Transverse colon (tissue), 4 donors: ENCODE measurements around the gene ANXA2R. TPM values are rescaled to one million over a fixed set of nuclear protein-coding genes. Genes with fewer than 3 reads are reported as not detected.
"Not testable (repeated sequence)": the region's sequence is repeated elsewhere in the genome, so short reads cannot be mapped to it uniquely, and the experiment has no call there.

ENCODE experiments used
- DNase-seq: peaks from one replicate; pipeline ENCODE4 v3.0.0-alpha.2; 2019
- H3K27ac ChIP-seq, 4 donors: fragments of 200-600 bp; sonication (generic); 2 replicates each; pipeline ENCODE4 v1.5.1; 2016 to 2018; ENCODE audit warnings: inconsistent platforms in 4 of 4
- H3K27me3 ChIP-seq: fragments of 200-600 bp; sonication (generic); 2 replicates; pipeline ENCODE4 v1.5.1; 2017; ENCODE audit warnings: inconsistent platforms
- H3K36me3 ChIP-seq, 4 donors: fragments of 200-600 bp; sonication (generic); 2 replicates each; pipeline ENCODE4 v1.5.1; 2017 to 2019; ENCODE audit warnings: inconsistent platforms in 4 of 4
- H3K4me1 ChIP-seq, 4 donors: fragments of 200-600 bp; sonication (generic); 2 replicates each; pipeline ENCODE4 v1.5.1; 2017 to 2020; ENCODE audit warnings: inconsistent platforms in 4 of 4
- H3K4me3 ChIP-seq, 4 donors: fragments of 200-600 bp; sonication (generic); 1 replicate in 1 of 4; 2 replicates in 3 of 4; pipeline versions ENCODE4 v1.5.1 to v1.6.1; 2017 to 2019; ENCODE audit warnings: inconsistent platforms in 4 of 4
- H3K9me3 ChIP-seq, 2 donors: fragments of 200-600 bp; sonication (generic); 2 replicates each; pipeline ENCODE4 v1.5.1; 2017 to 2019; ENCODE audit warnings: inconsistent platforms in 2 of 2
- CTCF ChIP-seq, 5 experiments: fragments of 200-600 bp in 3 of 5; fragments of 450-650 bp in 2 of 5; sonication (generic) in 3 of 5; IDR thresholded peaks; 1 replicate in 2 of 5; 2 replicates in 3 of 5; pipeline ENCODE4 v1.5.1; 2016 to 2017; ENCODE audit warnings: antibody characterized with exemption in 5 of 5, inconsistent platforms in 3 of 5, mild to moderate bottlenecking in 2 of 5, moderate library complexity in 1 of 5
- POLR2A ChIP-seq: fragments of 450-650 bp; IDR thresholded peaks from one replicate; pipeline ENCODE4 v1.6.1; 2016; ENCODE audit warnings: antibody characterized with exemption, mild to moderate bottlenecking, moderate library complexity
- POLR2AphosphoS5 ChIP-seq, 3 donors: sonication (generic); formaldehyde crosslinking; IDR thresholded peaks; one replicate each; pipeline ENCODE4 v1.6.1; 2016; ENCODE audit warnings: antibody characterized with exemption in 3 of 3
- WGBS, 2 donors: methylation state at CpG; one replicate each; pipeline ENCODE4 v1.1.5; 2018; ENCODE audit warnings: low coverage in 1 of 2; 5-methylcytosine and 5-hydroxymethylcytosine counted together
- in situ Hi-C, 4 donors: fragments of 200-750 bp; cut with MboI; loops; one replicate each; pipeline versions ENCODE4 v1.15.0 to v1.15.1; 2017; ENCODE audit warnings: low sequenced_read_pairs in 3 of 4, low pct_ligation_motif_present in 1 of 4, low pct_unique_long_range_greater_than_20kb in 1 of 4
- intact Hi-C: fragments of 100-400 bp; cut with DNase I; formaldehyde crosslinking; loops from one replicate; pipeline ENCODE4 v1.15.1; 2023; ENCODE audit warnings: low total_unique reads
- total RNA-seq, 4 donors: library from RNA; depleted of rRNA; stranded (reverse); fragments of >200 nt; gene quantifications; one replicate each; pipeline ENCODE4 v1.1.0, GENCODE V29; 2016

The ANXA2R gene
- total RNA-seq, 4 donors from 2014 or later, result 0.75 to 4.4 (median 2.0) TPM

GRCh38 chr5:43073597-43074546, 33.8 kb upstream of the ANXA2R start:
- H3K9me3 ChIP-seq, result no peaks in the 10 kb centered on the region
- 93 to 98% methylated on average over 11 to 12 of the region's 12 CpGs for WGBS, 2 donors
- no peaks in the 10 kb centered on the region for H3K27me3 ChIP-seq
- intact Hi-C loops, result no loop called here
- H3K36me3 ChIP-seq, result peaks cover 0 to 14% (median 5%) of the 10 kb centered on the region in 4 donors
- in situ Hi-C loops, result loop anchor here in 1 of 4 donors (25.0 kb wide), 1 partner anchor 413 kb away; the partner anchor contains the start of gene TMEM267
- TF ChIP-seq CTCF (IDR thresholded peaks at IDR 0.05) (peak; percentile 52 to 68 (median 60)), POLR2AphosphoS5 (IDR thresholded peaks at IDR 0.05) (no peak)
- H3K27ac ChIP-seq, result no peak overlapping the region
- peaks cover 4 to 15% (median 6%) of the 10 kb centered on the region in 4 donors for H3K4me1 ChIP-seq
- no peak overlapping the region for H3K4me3 ChIP-seq
- DNase-seq, result peak; percentile 37

GRCh38 chr5:43069401-43069720, 29.2 kb upstream of the ANXA2R start:
- intact Hi-C loops, result not testable (repeated sequence)
- WGBS, 2 donors, result 94 to 97% methylated on average over 3 of the region's 3 CpGs
- in situ Hi-C loops, result loop anchor here in 1 of 4 donors (25.0 kb wide), 1 partner anchor 418 kb away; the partner anchor contains the start of gene TMEM267

GRCh38 chr5:43068037-43068436, 27.9 kb upstream of the ANXA2R start:
- TF ChIP-seq POLR2A (no peak), POLR2AphosphoS5 (IDR thresholded peaks at IDR 0.05) (no peak)
- Histone ChIP-seq H3K9me3 (no peaks in the 10 kb centered on the region), H3K4me3 (peak overlapping the region in 3 of 4 donors; percentile 75 to 86 (median 76)), H3K36me3 (peaks cover 0 to 14% (median 5%) of the 10 kb centered on the region in 4 donors), H3K27me3 (no peaks in the 10 kb centered on the region), H3K27ac (peak overlapping the region; percentile 95 to 100 (median 98)), H3K4me1 (peaks cover 15 to 41% (median 26%) of the 10 kb centered on the region in 4 donors)
- no peak for DNase-seq
- 65 to 69% methylated on average over 2 of the region's 2 CpGs for WGBS, 2 donors
- in situ Hi-C loops, result loop anchor here in 1 of 4 donors (25.0 kb wide), 1 partner anchor 419 kb away; the partner anchor contains the start of gene TMEM267
- intact Hi-C loops, result no loop called here

More at GRCh38 chr5:43069401-43069720, 29.2 kb upstream of the ANXA2R start:
- H3K9me3 ChIP-seq, H3K27me3 ChIP-seq, DNase-seq, H3K4me3 ChIP-seq, H3K27ac ChIP-seq: not testable (repeated sequence)
- H3K36me3 ChIP-seq, result peaks cover 0 to 14% (median 5%) of the 10 kb centered on the region in 4 donors
- H3K4me1 ChIP-seq, result peaks cover 15 to 32% (median 24%) of the 10 kb centered on the region in 4 donors

GRCh38 chr5:43066799-43067741, 27.0 kb upstream of the ANXA2R start:
- DNase-seq, result peak; percentile 91
- Histone ChIP-seq H3K4me3 (peak overlapping the region; percentile 57 to 86 (median 76)), H3K27me3 (no peaks in the 10 kb centered on the region), H3K36me3 (peaks cover 0 to 14% (median 5%) of the 10 kb centered on the region in 4 donors), H3K27ac (peak overlapping the region; percentile 95 to 100 (median 98)), H3K4me1 (peaks cover 15 to 41% (median 26%) of the 10 kb centered on the region in 4 donors), H3K9me3 (no peaks in the 10 kb centered on the region)
- WGBS, 2 donors, result 0 to 1% methylated on average over 7 to 45 of the region's 45 CpGs
- in situ Hi-C loops, result loop anchor here in 1 of 4 donors (25.0 kb wide), 1 partner anchor 420 kb away; the partner anchor contains the start of gene TMEM267
- intact Hi-C loops, result no loop called here
- TF ChIP-seq POLR2AphosphoS5 (IDR thresholded peaks at IDR 0.05) (peak; percentile 80 to 86 (median 84)), POLR2A (peak; percentile 50), CTCF (IDR thresholded peaks at IDR 0.05) (no peak)
